HepG2 (cell line): ENCODE measurements around the gene PNKP. TPM values are rescaled to one million over a fixed set of nuclear protein-coding genes. Genes with fewer than 3 reads are reported as not detected.

Source experiments
- ATAC-seq: fragments of 200-7000 bp; cut with Tn5 transposase; 3 replicates; pipeline ENCODE4 v1.9.1; 2020; ENCODE audit warnings: mild to moderate bottlenecking, moderate library complexity
- BruUV-seq: library from RNA; stranded (reverse); fragments of 400-500 nt; replicated peaks from 2 replicates; lab custom pipeline; 2021; lab: Mats Ljungman, UMichigan
- CTCF ChIA-PET: fragments of 300-600 bp; formaldehyde crosslinking; extraction: SDS; loops from one replicate; lab custom pipeline; 2021; ENCODE audit warnings: low total read pairs, inconsistent platforms, low intra/inter-chr PET ratio; lab: Yijun Ruan, JAX
- POLR2A ChIA-PET: fragments of 350-600 bp; sonication (Branson Sonifier 250); formaldehyde crosslinking; loops from one replicate; lab custom pipeline; 2020; ENCODE audit warnings: antibody characterized with exemption, inconsistent platforms; lab: Yijun Ruan, JAX
- DNase-seq: peaks from one replicate; pipeline ENCODE4 v3.0.0-alpha.2; 2015; ENCODE audit warnings: low spot score
- FAIRE-seq: peaks from 3 replicates; lab custom pipeline; 2011; peaks lifted over from hg19 to GRCh38; lab: Jason Lieb, UNC
- H2AFZ ChIP-seq: one replicate; pipeline ENCODE4 v1.6.1; 2011; ENCODE audit warnings: low read length, inconsistent platforms
- H3K27ac ChIP-seq: fragments of 300-600 bp; 3 replicates; pipeline ENCODE4 v1.8.0; 2011; ENCODE audit warnings: mixed run types, mild to moderate bottlenecking, mixed read lengths, low read length, inconsistent platforms; ENCODE audit not compliant: insufficient read depth; ENCODE audit errors: extremely low read length
- H3K27me3 ChIP-seq, 2 experiments: fragments of 200-600 bp in 1 of 2; 2 replicates in 1 of 2; 3 replicates in 1 of 2; pipeline versions ENCODE4 v1.6.0 to v1.8.0; 2011; ENCODE audit warnings: low read length in 2 of 2, mild to moderate bottlenecking in 2 of 2, moderate library complexity in 2 of 2, inconsistent platforms in 1 of 2; ENCODE audit not compliant: insufficient read depth in 2 of 2, control insufficient read depth in 1 of 2
- H3K36me3 ChIP-seq, 2 experiments: fragments of 200-600 bp in 1 of 2; replicated peaks in 1 of 2; 2 replicates in 1 of 2; 3 replicates in 1 of 2; pipeline versions ENCODE4 v1.5.1 to v1.8.0; 2011; ENCODE audit warnings: low read length in 2 of 2, inconsistent platforms in 1 of 2; ENCODE audit not compliant: insufficient read depth in 2 of 2, control insufficient read depth in 1 of 2
- H3K4me1 ChIP-seq: 2 replicates; pipeline ENCODE4 v1.5.1; 2012; ENCODE audit warnings: low read length, inconsistent platforms; ENCODE audit not compliant: insufficient read depth
- H3K4me2 ChIP-seq: 2 replicates; pipeline ENCODE4 v1.6.0; 2011; ENCODE audit warnings: low read depth, low read length, inconsistent platforms
- H3K4me3 ChIP-seq, 3 experiments: fragments of 200-600 bp in 1 of 3; sonication (generic), shearing (Covaris generic) in 1 of 3; replicated peaks in 1 of 3; 2 replicates each; pipeline ENCODE4 v1.5.1; 2011 to 2016; ENCODE audit warnings: low read length in 3 of 3, inconsistent platforms in 2 of 3, low read depth in 2 of 3, mild to moderate bottlenecking in 2 of 3, control low read depth in 1 of 3, mixed read lengths in 1 of 3; ENCODE audit not compliant: insufficient read depth in 1 of 3
- H3K79me2 ChIP-seq: one replicate; pipeline ENCODE4 v1.6.1; 2011; ENCODE audit warnings: low read length, inconsistent platforms; ENCODE audit not compliant: insufficient read depth
- H3K9ac ChIP-seq: 2 replicates; pipeline ENCODE4 v1.6.0; 2011; ENCODE audit warnings: mild to moderate bottlenecking, low read depth, low read length, inconsistent platforms; ENCODE audit not compliant: insufficient read depth
- H3K9me3 ChIP-seq: 2 replicates; pipeline ENCODE4 v1.5.1; 2012; ENCODE audit warnings: mild to moderate bottlenecking, low read length
- H4K20me1 ChIP-seq: 2 replicates; pipeline ENCODE4 v1.6.0; 2011; ENCODE audit warnings: inconsistent platforms, mild to moderate bottlenecking, low read length, moderate library complexity; ENCODE audit not compliant: insufficient read depth
- AGO2 ChIP-seq: fragments of 200-400 bp; formaldehyde crosslinking; optimal IDR thresholded peaks from 2 replicates; pipeline ENCODE3; 2017; ENCODE audit warnings: mild to moderate bottlenecking, low read depth, low read length, moderate library complexity
- CBX1 ChIP-seq: IDR thresholded peaks from one replicate; pipeline ENCODE4 v1.6.1; 2016; ENCODE audit warnings: antibody characterized with exemption, low read depth
- HNF1A ChIP-seq, 2 experiments: sonication (generic) in 1 of 2; formaldehyde crosslinking in 1 of 2; IDR thresholded peaks; 2 replicates each; pipeline versions ENCODE4 v1.4.0 to v1.6.1; 2016 to 2020; ENCODE audit warnings: borderline replicate concordance in 1 of 2, low read depth in 1 of 2, mild to moderate bottlenecking in 1 of 2, missing genetic modification reagents in 1 of 2
- IRF9 ChIP-seq: sonication (generic); formaldehyde crosslinking; IDR thresholded peaks from 2 replicates; pipeline ENCODE4 v1.8.0; 2022; ENCODE audit warnings: missing genetic modification reagents, mild to moderate bottlenecking, borderline replicate concordance
- MEIS1 ChIP-seq: sonication (generic); formaldehyde crosslinking; IDR thresholded peaks from 2 replicates; pipeline ENCODE4 v1.9.0; 2021; ENCODE audit warnings: mild to moderate bottlenecking, missing genetic modification reagents, moderate library complexity, borderline replicate concordance
- PAF1 ChIP-seq: IDR thresholded peaks from 2 replicates; pipeline ENCODE4 v1.6.1; 2016; ENCODE audit warnings: missing genetic modification reagents, missing compliant biosample characterization
- SMAD3 ChIP-seq: sonication (generic); formaldehyde crosslinking; IDR thresholded peaks from 2 replicates; pipeline ENCODE4 v1.4.0; 2020; ENCODE audit warnings: missing genetic modification reagents
- TP53 ChIP-seq: sonication (generic); formaldehyde crosslinking; conservative IDR thresholded peaks from 2 replicates; pipeline ENCODE4 v1.4.0; 2020; ENCODE audit warnings: missing genetic modification reagents
- ZFX ChIP-seq: sonication (generic); formaldehyde crosslinking; IDR thresholded peaks from 2 replicates; pipeline ENCODE4 v1.4.0; 2020; ENCODE audit warnings: mild to moderate bottlenecking, low read depth, missing genetic modification reagents, moderate library complexity
- whole genome bisulfite sequencing: methylation state at CpG from one replicate; pipeline ENCODE4 v1.1.6; 2017; ENCODE audit warnings: low lambda C conversion rate; 5-methylcytosine and 5-hydroxymethylcytosine counted together
- in situ Hi-C: cut with HindIII; loops from 2 replicates; pipeline ENCODE4 v1.10.0; 2017; ENCODE audit warnings: low pct_unique_long_range_greater_than_20kb; ENCODE audit not compliant: extremely low pct_ligation_motif_present
- intact Hi-C: fragments of 100-400 bp; cut with micrococcal nuclease; formaldehyde crosslinking; loops from one replicate; pipeline ENCODE4 v1.10.0; 2022; ENCODE audit not compliant: unreplicated experiment
- polyA plus RNA-seq, 8 experiments: library from polyadenylated mRNA; depleted of rRNA in 3 of 8; stranded (reverse) in 7 of 8; unstranded in 1 of 8; fragments of >200 nt; fragmentation: Illumina TruSeq in 4 of 8; extraction: Trizol in 4 of 8; gene quantifications; 2 replicates each; pipeline versions ENCODE4 v1.2.1 to v1.2.3, GENCODE V29; 2011 to 2016; ENCODE audit warnings: low read depth in 4 of 8, missing spikeins in 1 of 8, mixed read lengths in 1 of 8; ENCODE audit not compliant: insufficient read depth in 1 of 8
- total RNA-seq, 5 experiments: library from RNA; depleted of rRNA; stranded (reverse); fragments of >200 nt; fragmentation: Illumina TruSeq; extraction: Trizol; gene quantifications; 2 replicates each; pipeline ENCODE4 v1.2.3, GENCODE V29; 2016; ENCODE audit warnings: low read depth in 1 of 5

PNKP gene
- total and polyA plus RNA-seq, 2 of the 13 experiments (the other 11 are each of a cell fraction or from before 2014, with no cell fraction given), result 12.7 to 27.1 TPM

GRCh38 chr19:49887665-49888509 is 20.5 kb upstream of the PNKP start:
- Histone ChIP-seq H3K9me3 (no peaks in the 10 kb centered on the region), H3K27me3 (no peaks in the 10 kb centered on the region; a peak in 1 of 5 replicates), H3K4me3 (no peak overlapping the region), H4K20me1 (no peaks in the 10 kb centered on the region; the same call in 1 of the 2 replicates), H2AFZ (no peak overlapping the region), H3K36me3 (peaks cover 7 to 21% of the 10 kb centered on the region in 2 experiments; a peak in 4 of 5 replicates), H3K4me2 (no peak overlapping the region), H3K27ac (no peak overlapping the region), H3K4me1 (no peaks in the 10 kb centered on the region), H3K79me2 (no peaks in the 10 kb centered on the region), H3K9ac (no peak overlapping the region)
- TF ChIP-seq AGO2 (peak; percentile 69), TP53 (CRISPR knock-in tag) (no peak)
- ChIA-PET CTCF (no interaction called here), POLR2A (no interaction called here)
- DNase-seq (no peak), ATAC-seq (no peak), FAIRE-seq (no peak)
- in situ Hi-C loops (no loop called here), intact Hi-C loops (no loop called here)
- whole genome bisulfite sequencing, result 97% methylated on average over 38 of the region's 54 CpGs
- no TSS peak for BruUV-seq

GRCh38 chr19:49887037-49887664 is 19.8 kb upstream of the PNKP start:
- ATAC-seq, result no peak
- no peaks in the 10 kb centered on the region for H3K79me2 ChIP-seq
- peaks cover 11 to 28% of the 10 kb centered on the region in 2 experiments; a peak in 4 of 5 replicates for H3K36me3 ChIP-seq
- H3K9me3 ChIP-seq, result no peaks in the 10 kb centered on the region
- ChIA-PET CTCF (no interaction called here), POLR2A (no interaction called here)
- no peak overlapping the region for H3K4me3 ChIP-seq
- DNase-seq, result no peak
- in situ Hi-C loops, result no loop called here
- H2AFZ ChIP-seq, result no peak overlapping the region
- no peaks in the 10 kb centered on the region; a peak in 1 of 5 replicates for H3K27me3 ChIP-seq
- H3K9ac ChIP-seq, result no peak overlapping the region
- no TSS peak for BruUV-seq
- no peak overlapping the region for H3K4me2 ChIP-seq
- H3K27ac ChIP-seq, result no peak overlapping the region
- H4K20me1 ChIP-seq, result no peaks in the 10 kb centered on the region; the same call in 1 of the 2 replicates
- 99% methylated on average over 17 of the region's 23 CpGs for WGBS
- no peak for FAIRE-seq
- intact Hi-C loops, result no loop called here
- no peaks in the 10 kb centered on the region for H3K4me1 ChIP-seq
- TF ChIP-seq HNF1A (IDR thresholded peaks at IDR 0.05; ENCODE audit: low read depth), result no peak
- TF ChIP-seq HNF1A (CRISPR knock-in tag; IDR thresholded peaks at IDR 0.05; ENCODE audit: borderline replicate concordance), result no peak
- no peak for TF ChIP-seq ZFX
- no peak for TF ChIP-seq SMAD3 (CRISPR knock-in tag)
- no peak for TF ChIP-seq MEIS1 (CRISPR knock-in tag)
- no peak for TF ChIP-seq PAF1
- no peak for TF ChIP-seq IRF9
- no peak for TF ChIP-seq CBX1
